Kidney tubule cell (primary cell): ENCODE results near the gene MYO7A.

Source experiments
- DNase-seq: peaks from one replicate; pipeline ENCODE4 v3.0.0-alpha.2; 2018; ENCODE audit warnings: low spot score

Gene MYO7A

DNA sequence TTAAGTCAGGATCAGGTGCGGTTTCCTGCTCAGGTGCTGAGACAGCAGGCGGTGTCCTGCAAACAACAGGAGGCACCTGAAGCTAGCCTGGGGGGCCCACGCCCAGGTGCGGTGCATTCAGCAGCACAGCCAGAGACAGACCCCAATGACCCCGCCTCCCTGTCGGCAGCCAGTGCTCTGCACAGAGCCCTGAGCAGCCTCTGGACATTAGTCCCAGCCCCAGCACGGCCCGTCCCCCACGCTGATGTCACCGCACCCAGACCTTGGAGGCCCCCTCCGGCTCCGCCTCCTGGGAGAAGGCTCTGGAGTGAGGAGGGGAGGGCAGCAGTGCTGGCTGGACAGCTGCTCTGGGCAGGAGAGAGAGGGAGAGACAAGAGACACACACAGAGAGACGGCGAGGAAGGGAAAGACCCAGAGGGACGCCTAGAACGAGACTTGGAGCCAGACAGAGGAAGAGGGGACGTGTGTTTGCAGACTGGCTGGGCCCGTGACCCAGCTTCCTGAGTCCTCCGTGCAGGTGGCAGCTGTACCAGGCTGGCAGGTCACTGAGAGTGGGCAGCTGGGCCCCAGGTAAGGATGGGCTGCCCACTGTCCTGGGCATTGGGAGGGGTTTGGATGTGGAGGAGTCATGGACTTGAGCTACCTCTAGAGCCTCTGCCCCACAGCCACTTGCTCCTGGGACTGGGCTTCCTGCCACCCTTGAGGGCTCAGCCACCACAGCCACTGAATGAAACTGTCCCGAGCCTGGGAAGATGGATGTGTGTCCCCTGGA, at the start of gene MYO7A:
Gene MYO7A, plus strand, starts transcription at position 327 of the 772 bp plus-strand sequence. CDS start 2,389 bp downstream, outside the sequence.
- peak; percentile 68 for DNase-seq

DNA sequence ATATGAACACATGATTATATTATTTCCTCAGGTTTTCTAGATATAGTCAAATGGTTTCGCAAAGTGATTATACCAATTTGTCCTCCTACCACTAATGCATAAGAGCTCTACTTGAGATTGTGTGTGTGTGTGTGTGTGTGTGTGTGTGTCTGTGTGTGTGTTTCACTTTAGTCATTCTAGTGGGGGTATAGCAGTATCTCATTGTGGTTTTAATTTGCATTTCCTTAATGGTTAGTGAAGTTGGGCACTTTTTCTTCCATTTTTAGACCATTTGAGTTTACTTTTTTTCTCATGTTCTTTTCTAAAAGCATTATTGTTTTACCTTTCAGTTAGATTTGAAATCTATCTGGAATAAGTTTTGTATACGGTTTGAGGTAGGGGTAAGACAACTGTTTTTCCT, 48.4 kb upstream of the MYO7A start:
- no peak for DNase-seq

DNA sequence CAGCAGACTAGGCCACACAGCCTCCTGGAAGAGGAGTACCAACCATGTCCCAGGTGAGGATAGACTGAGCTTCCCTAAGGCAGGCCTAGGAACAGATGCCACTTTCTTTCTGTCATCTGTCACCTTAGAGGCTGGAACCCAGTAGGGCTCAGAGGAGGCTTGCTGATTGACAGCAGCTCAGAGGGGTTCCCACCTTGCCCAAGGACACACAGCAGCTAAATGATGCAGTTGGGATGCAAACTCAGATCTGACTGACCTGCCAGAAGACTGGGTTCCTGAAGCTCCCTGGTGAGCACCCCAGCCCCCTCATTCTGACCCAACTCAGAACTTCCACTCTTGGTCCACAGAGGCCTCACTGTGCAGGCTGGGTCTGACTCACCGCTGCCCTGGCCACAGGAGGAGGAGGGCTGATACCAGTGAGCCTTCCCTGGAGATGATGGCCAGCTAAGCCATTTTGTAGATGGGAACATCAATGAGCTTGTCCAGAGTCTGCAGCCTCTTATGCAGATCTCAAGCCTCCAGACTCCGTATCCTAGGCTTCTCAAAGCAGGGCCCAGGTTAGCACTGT, 47.3 kb upstream of the MYO7A start:
- DNase-seq: peak; percentile 19

DNA sequence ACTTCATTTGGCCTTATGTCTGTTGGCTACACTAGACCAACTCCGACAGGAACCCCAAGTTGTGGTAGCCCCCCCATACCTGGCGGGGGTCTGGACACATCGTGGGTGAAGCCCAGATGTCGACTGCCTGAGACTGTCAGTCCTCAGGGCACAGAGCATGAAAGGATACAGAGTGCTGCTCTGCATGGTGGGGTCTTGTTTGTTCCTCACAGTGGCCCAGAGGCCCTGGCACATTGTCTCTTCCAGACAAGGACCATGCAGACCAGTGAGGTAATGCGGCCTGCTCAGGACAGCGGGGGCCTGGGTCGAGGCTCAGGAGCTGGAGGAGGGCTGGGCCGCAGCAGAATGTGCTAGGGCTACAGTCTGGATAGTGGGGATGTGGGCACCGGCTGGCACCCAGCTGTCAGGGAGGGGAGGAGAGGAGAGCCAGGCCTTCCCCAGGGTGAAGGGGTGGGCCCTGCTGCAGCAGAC, 46.6 kb upstream of the MYO7A start:
- no peak for DNase-seq

DNA sequence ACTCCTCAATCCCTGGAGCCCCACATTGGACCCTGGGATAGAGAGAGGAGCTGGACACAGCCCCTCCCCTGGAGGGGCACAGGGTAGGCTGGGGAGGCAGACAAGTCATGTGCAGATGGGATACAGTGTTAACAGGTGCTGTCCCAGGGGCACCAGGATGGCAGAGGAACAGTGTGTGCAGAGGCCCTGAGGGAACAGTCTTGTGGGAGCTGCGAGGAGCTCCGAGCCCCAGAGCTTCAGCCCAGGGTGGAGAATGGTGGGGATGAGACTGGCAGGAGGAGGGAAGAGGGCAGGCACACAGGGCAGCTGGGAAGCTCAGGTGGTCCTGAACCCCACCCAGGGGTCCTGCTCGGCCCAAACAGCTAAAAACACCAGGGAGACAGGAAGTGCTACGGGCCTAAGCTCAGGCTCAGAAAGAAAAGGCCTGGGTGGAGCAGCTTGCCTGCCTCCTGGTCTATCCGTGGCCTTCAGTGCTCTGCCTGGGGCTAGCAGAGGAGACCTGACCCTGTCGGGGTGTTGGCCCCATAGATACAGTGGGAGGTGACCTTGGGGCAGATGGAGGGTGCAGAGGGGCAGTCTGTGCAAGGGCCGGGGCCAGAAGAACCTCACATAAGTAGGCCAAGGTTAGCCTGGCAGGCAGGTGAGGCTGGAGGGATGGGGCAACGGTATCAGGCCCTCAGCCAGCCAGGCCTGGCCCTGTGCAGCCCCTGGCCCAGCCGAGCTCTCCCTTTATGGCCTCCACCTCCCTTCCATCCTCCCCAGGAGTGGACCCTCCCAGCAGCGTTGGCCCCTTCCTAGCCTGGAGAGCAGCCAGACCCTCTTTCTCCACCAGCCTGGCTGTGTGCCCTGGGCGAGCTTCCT, 45.8 kb upstream of the MYO7A start:
- DNase-seq: no peak

DNA sequence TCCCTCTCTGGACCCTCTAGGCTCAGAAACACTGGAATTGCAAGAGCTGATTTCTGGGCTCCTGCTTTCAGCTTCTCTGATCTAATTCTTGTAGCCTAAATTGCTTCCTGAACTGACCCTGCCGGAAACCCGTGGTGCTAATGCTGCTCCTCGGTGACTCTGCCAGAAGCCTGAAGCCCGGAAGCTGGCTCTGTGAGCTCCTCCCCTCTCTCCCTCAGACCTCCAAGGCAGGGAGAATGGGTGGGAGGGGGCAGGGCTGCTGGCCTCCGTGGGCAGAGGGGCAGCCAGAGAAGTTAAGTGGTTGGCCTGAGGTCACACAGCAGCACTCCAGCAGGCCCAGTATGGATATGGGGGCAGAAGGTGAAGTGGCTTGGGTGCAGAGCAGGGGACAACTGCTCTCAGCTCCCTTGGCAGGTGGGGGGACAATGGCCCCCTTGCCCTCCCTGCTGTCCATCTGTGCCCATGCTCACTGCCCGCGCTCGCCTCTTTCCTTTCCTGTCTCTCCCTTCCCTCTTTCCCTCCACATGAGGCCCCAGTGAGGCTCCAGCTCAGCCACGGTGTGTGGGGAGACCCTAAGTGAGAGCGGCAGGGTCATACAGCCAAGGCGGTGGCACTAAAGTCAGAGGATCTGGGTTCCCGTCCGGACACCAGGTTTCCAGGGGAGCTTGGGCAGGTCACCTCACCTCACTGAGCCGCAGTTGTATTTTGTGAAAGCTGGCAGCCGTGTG, 45.0 kb upstream of the MYO7A start:
- DNase-seq: peak; percentile 25

DNA sequence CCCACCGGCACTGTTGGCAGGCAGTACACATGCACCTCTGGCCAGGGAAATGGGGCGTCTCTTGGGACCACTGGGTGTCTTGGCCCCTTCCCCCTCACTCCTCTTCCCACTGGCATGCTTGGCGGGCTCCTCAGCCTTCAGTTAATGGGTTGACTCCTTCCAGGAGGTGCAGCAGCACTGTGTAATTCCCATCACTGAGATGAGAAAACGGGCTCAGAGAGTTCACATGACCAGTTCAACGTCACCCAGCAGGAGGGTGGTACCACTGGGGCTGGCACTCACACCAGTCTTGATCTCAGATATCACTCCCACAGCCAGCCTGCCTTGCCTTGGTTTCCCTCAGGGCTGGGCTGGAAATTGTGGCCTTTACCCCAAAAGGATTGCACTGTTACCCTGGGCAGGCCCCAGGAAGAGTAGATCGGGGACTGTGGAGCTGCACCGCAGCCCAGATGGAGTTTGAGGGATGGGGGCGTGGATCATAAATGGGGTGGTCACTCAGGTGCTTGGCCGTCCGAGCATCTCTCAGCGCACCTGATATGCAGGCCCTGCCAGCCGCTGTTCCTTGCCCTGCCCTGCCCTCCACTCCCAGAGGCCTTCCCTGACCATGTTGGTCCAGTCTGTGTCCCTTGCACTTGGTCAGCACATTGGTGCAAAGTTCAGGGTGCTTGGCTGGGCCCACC, 44.3 kb upstream of the MYO7A start:
- DNase-seq: no peak

DNA sequence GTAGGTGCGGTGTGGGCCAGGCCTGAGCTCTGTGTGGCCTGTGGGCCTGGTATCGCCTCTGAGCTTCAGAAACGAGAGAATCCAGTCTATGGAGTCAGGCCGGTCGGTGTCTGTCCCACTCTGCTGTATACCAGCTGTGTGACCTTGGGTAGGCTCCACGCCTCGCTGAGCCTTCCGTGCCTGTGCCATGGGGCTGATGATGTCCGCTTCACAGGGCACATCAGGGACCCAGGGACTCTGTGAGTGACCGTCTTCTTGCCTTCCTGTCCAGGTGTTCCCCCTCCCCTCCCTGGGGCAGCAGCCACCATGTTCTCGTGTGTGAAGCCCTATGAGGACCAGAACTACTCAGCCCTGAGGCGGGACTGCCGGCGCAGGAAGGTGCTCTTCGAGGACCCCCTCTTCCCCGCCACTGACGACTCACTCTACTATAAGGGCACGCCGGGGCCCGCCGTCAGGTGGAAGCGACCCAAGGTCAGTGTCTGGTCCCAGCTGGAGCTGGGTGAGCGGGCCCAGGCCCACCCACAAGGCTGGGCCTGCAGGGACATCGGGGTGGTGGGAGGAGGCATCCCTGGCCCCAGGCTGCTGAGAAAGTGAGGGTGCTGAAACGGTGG, 43.4 kb upstream of the MYO7A start:
- no peak for DNase-seq

DNA sequence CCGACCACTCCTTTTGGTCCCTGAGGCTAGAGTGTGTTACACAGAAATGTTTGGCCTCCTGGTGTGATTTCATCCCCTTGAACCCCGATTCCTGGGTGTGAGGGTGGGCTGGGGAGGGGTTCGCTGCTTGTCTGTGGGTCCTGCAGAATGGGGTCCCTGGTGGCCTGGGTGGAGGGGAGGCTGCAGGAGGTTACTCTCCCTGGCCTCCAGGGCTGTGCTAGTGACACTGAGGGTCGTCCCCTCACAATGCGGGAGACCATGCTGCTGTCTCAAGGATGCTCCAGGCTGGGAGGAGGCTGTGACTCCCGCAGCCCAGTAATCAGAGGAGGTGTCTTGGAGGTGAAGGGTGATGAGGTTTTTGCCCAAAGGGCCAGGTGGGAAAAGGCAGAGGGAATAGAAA, 42.4 kb upstream of the MYO7A start:
- no peak for DNase-seq

DNA sequence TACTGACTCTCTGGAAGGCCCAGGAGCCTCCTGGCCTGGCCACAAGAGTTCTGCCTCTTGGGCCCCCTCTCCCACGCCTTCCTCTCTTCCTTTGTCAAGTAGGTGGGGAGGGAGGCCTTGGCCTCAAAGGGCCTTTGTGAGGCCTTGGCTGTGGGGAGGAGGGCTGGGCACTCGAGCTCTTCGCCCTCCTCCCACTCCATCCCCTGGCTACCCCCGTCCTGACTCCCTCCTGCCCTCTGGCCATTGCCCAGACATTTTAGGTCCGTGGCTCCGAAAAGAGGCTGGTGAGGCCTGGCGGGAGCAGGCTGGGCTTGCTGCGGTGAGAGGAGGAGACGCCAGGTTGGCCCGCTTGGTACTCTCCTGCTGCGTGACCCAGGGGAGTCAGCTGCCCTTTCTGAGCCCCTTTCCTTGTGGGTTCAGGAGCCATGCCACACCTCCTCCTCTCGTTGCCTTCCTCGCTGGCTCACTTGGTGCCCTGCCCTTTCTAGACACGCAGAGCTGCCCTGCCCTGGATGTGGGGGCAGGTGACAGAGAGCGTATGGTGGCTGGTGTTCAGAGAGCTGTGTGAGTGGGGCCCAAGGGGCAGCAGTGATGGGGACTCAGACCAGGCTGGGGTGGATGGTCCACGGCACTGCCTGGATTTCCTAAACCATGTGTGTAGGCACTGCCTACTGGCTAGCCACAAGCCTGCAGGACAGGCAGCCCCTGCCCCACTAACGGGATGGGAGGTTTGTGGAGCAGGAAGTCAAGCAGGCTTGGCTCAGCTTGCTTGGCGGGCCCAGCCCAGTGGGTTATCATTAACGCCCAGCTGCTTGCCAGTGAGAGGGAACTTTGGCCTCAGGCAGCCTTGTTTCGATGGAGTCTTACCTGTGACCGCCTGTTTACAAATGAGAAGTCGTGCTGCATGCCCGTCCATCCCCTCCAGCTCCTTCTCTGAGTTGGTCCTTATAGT, 41.2 kb upstream of the MYO7A start:
- DNase-seq: no peak

DNA sequence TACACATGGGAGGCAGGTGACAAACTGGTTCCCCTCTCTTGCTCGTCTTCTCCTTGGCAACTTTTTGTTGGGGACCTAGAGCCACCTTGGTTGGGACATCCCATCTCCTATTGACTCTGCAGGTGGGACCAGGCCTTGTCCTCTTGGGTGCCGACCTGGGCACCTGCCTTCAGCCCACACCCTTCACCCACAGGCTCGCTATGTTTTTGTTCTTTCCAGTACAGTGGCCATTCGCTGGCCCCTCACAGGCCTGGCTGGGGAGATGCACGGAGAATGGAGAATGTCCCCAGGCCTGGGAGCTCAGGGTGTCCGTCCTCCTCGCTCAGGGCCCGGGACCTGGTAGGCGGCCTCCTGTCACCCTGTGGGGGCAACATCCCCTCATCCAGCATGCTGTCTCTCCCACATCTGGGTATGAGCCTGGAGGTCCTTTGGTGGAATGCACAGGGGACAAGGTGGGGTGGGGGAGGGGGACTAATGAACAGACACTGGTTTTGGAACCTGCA, 40.3 kb upstream of the MYO7A start:
- DNase-seq: no peak

DNA sequence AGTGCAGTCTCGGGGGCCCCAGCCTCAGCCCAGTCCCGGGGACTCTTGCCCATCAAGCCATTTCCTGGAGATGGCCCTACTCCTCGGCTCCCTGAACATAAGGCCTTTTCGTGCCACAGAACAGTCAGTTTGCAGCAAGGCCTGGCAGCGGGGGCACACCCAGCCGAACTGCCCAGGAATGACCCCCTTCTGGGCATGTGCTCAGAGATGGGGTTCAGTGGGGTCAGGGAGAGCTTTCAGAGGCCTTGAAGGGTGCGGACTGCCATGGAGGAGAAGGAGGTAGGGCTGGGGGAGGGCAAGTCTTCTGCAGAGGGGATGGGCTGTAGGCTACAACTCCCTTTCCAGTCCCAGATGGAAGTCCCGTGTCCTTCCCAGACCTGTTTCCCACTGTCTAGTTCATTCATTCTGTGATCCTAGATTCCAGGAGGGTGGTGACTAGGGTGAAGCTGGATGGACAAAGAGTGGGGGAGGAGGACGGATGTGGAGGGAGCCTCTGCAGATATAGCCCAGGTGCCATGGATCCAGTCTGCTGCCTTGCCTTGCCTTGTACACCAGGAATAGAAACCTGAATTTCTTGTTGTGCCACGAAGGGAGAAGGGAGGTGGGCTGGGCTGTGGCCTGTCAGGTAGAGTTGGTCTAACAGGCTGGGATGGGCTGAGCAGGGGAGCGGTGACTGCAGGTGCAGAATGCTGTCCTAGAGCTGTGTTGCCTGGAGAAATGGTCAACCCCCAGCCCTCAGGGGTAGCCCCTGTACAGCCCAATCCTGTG, 39.6 kb upstream of the MYO7A start:
- DNase-seq: no peak

DNA sequence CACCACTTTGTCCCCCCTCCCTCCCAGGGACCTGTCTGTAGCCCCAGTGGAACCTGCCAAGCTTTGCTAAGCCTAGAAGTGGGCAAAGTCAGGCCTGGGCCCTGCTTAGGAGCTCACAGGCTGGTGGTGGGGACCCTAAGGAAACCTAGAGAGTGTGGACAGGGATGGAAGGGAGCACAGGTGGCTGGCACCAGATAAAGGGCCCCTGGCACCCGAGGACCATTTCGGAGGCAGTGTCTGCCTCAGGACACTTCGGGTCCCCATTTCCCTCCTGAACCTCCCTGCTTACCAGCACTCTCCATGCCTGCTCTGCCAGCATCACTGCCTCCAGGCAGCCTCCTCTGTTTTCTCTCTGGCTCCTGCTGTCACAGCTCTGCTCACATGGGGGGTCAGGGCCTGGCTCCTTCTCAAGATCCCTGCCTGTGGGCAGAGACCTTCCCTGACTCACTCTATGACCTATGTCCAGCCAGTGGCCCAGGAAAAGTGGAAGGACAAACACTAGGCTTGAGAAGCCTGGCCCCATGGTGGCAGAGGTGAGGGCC, 39.0 kb upstream of the MYO7A start:
- DNase-seq: peak; percentile 19

DNA sequence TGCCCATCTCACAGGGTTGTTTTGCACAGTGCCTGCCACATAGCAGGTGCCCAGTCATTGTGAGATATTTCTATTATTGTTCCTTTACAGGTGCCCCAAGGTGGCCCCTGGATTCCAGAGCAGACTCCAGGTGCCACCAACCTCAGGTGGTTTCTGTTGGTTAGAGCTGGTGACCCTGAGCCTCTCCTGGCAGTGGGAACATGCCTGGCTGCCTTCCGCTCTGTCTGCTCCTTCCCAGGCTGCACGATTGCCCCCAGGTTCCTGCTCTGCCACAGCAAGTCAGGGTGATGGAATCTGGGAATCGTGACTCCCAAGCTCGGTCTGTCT, 38.0 kb upstream of the MYO7A start:
- DNase-seq: peak; percentile 28

DNA sequence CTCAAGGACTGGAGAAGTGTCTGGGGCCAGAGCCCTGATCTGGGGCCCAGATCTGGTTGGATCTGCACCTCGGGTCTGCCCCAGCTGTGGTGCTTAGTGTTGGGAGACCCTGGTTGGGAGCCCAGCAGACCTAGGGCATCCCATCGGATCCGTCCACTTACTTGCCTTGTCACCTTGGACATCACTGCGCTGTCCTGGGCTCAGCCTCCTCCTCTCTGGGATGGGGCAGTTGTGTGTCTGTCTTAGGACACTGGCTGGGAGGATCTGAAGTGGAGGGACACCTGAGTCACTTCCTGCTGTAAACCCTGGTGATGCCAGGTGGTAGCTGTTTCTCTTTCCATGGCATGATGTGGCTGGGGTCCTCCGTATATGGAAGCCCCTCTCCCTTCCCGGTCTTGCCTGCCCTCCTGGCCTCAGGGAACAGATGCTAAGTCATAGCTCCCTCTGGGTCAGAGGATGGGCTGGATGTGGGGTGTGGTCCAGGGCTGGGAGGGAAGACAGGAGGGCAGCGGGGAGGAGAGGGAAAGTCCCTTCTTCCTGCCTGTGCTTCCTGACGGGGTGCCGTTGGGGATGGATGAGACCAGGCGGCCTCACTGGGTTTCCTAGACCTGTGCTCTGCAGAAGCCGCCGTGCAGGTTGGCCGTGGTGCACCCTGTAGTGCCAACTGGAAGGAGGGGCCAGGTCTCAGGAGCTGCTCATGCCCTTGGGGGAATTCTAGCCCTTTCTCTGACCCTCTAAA, 37.5 kb upstream of the MYO7A start:
- peak; percentile 32 for DNase-seq

DNA sequence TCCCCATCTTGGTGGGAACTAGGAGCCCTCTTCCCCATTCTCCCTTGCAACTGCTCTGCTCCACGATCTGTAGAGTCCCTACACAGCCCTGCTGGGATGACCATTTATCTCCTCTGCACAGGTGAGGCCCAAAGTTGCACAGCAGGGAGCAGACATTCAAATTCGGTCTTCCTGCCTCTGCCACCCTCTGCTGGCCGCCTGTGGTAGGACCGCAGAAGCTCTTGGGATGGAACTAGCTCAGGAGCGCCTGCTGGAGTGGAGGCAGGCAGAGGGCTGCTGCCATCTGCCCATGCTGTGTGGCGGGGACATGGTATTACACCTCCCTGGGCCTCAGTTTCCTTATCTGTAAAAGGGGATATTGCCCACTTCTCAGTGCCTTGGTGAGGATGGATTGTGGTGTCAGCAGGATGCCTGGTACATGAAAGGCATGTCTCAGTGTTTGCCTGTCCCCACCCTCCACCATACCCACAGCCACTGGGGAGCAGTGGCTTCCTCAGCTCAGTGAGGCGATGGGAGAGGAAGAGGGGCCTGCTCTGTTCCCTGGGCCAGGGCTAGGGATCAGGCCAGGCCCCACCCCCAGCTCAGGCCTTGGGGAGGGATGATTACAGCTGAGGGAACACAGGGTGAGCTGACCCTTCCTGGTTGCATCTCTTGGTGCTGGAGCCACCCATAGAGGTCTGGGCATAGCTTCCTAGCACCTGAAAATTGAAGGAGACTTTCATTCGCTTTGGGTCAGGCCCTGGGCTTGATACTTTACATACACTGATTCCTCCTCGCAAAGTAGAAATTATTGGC, 36.7 kb upstream of the MYO7A start:
- peak; percentile 83 for DNase-seq

DNA sequence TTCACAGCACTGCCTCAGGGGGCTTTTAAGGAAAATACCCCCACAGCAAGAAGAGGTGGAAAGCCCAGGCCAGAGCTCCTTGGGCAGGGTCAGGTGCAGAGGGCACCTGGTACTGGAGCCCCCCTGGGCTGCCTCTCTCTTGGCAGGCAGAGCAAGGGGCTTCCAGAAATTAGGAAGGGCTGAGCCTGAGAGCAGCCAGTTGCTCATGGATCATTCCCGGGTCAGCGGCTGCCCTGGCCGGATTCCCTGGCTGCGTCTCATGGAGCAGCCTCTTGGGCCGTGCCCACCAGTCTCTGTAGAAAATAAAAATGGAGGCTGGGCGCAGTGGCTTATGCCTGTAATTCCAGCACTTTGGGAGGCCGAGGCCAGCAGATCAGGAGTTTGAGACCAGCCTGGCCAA, 35.7 kb upstream of the MYO7A start:
- no peak for DNase-seq
